Right atrium auricular region (tissue), 2 donors: Measurements from ENCODE around the gene TTLL5. TPM values are rescaled to one million over a fixed set of nuclear protein-coding genes. Genes with fewer than 3 reads are reported as not detected.

ENCODE experiments used
- DNase-seq: peaks from one replicate; pipeline ENCODE4 v3.0.0-alpha.2; 2019; ENCODE audit warnings: low spot score
- H3K27ac ChIP-seq, 2 donors: fragments of 200-600 bp; sonication (generic); 1 replicate in 1 of 2; 2 replicates in 1 of 2; pipeline ENCODE4 v1.5.1; 2016 to 2019
- H3K27me3 ChIP-seq, 2 donors: fragments of 200-600 bp; sonication (generic); one replicate each; pipeline versions ENCODE4 v1.5.1 to v1.6.0; 2017 to 2019
- H3K36me3 ChIP-seq: fragments of 200-600 bp; sonication (generic); one replicate; pipeline ENCODE4 v1.5.1; 2016
- H3K4me1 ChIP-seq, 2 donors: fragments of 200-600 bp; sonication (generic); one replicate each; pipeline versions ENCODE4 v1.5.1 to v1.6.0; 2017 to 2019
- H3K4me3 ChIP-seq, 2 donors: fragments of 200-600 bp; sonication (generic); 1 replicate in 1 of 2; 2 replicates in 1 of 2; pipeline ENCODE4 v1.5.1; 2017 to 2019; ENCODE audit warnings: mild to moderate bottlenecking in 1 of 2, moderate library complexity in 1 of 2
- H3K9me3 ChIP-seq, 2 donors: fragments of 200-600 bp; sonication (generic); one replicate each; pipeline ENCODE4 v1.5.1; 2019
- total RNA-seq, 2 donors: library from RNA; depleted of rRNA; stranded (reverse); fragments of >200 nt; gene quantifications; one replicate each; pipeline ENCODE4 v1.1.0, GENCODE V29; 2016
- TF ChIP-seq, protein P1 (sequence below), 2 donors: fragments of 200-600 bp; sonication (generic); IDR thresholded peaks; one replicate each; pipeline ENCODE4 v1.5.1; 2019; ENCODE audit warnings: antibody characterized with exemption in 2 of 2

TTLL5 gene
- total RNA-seq, 2 donors from 2014 or later: 15.3 to 22.6 TPM

GRCh38 chr14:75630695-75631452, 30.2 kb upstream of the TTLL5 start:
- no peaks in the 10 kb centered on the region for H3K4me1 ChIP-seq
- no peak overlapping the region for H3K27ac ChIP-seq
- H3K9me3 ChIP-seq: no peaks in the 10 kb centered on the region
- no peaks in the 10 kb centered on the region for H3K27me3 ChIP-seq
- TF ChIP-seq, protein P1, sequence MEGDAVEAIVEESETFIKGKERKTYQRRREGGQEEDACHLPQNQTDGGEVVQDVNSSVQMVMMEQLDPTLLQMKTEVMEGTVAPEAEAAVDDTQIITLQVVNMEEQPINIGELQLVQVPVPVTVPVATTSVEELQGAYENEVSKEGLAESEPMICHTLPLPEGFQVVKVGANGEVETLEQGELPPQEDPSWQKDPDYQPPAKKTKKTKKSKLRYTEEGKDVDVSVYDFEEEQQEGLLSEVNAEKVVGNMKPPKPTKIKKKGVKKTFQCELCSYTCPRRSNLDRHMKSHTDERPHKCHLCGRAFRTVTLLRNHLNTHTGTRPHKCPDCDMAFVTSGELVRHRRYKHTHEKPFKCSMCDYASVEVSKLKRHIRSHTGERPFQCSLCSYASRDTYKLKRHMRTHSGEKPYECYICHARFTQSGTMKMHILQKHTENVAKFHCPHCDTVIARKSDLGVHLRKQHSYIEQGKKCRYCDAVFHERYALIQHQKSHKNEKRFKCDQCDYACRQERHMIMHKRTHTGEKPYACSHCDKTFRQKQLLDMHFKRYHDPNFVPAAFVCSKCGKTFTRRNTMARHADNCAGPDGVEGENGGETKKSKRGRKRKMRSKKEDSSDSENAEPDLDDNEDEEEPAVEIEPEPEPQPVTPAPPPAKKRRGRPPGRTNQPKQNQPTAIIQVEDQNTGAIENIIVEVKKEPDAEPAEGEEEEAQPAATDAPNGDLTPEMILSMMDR (IDR thresholded peaks at IDR 0.05): no peak
- no peak for DNase-seq
- no peaks in the 10 kb centered on the region for H3K36me3 ChIP-seq
- H3K4me3 ChIP-seq: no peak overlapping the region

- Histone ChIP-seq H3K27ac (no peak overlapping the region), H3K36me3 (no peaks in the 10 kb centered on the region), H3K27me3 (no peaks in the 10 kb centered on the region), H3K4me3 (no peak overlapping the region), H3K9me3 (no peaks in the 10 kb centered on the region), H3K4me1 (peaks cover 0 to 5% of the 10 kb centered on the region in 2 donors)
- DNase-seq: no peak
- TF ChIP-seq, protein P1 (IDR thresholded peaks at IDR 0.05): no peak
Measured at GRCh38 chr14:75631453-75631831, 29.6 kb upstream of the TTLL5 start.

DNA sequence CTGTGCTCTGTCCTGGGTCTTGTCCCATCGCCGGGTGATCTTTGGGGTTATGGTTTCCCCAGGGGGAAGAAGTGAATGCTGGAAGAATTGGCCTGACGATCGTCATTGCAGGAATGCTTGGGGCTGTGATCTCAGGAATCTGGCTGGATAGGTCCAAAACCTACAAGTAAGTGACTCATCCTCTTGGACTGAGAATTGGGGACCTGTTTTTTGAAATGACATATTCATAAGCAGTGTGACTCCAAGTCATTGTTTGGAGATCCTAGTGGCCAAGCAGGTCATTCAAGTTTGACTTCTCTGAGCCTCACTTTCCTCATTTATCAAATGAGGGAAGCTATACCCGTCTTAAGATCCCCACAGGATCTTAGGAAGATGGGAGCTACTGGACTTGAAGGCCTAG, 26.2 kb upstream of the TTLL5 start:
- Histone ChIP-seq H3K4me1 (peaks cover 0 to 9% of the 10 kb centered on the region in 2 donors), H3K36me3 (no peaks in the 10 kb centered on the region), H3K27me3 (no peaks in the 10 kb centered on the region), H3K27ac (no peak overlapping the region), H3K9me3 (no peaks in the 10 kb centered on the region), H3K4me3 (no peak overlapping the region)
- TF ChIP-seq, protein P1 (IDR thresholded peaks at IDR 0.05): no peak
- DNase-seq: no peak

- Histone ChIP-seq H3K4me1 (peaks cover 0 to 9% of the 10 kb centered on the region in 2 donors), H3K4me3 (no peak overlapping the region), H3K27me3 (no peaks in the 10 kb centered on the region), H3K36me3 (no peaks in the 10 kb centered on the region), H3K27ac (peak overlapping the region in 1 of 2 donors; percentile 2), H3K9me3 (no peaks in the 10 kb centered on the region)
- no peak for DNase-seq
- TF ChIP-seq, protein P1 (IDR thresholded peaks at IDR 0.05): no peak
Measured at GRCh38 chr14:75636100-75636692, 24.9 kb upstream of the TTLL5 start.

GRCh38 chr14:75640876-75641275, 20.2 kb upstream of the TTLL5 start:
- Histone ChIP-seq H3K27ac (no peak overlapping the region), H3K4me3 (no peak overlapping the region), H3K9me3 (no peaks in the 10 kb centered on the region), H3K27me3 (no peaks in the 10 kb centered on the region), H3K36me3 (no peaks in the 10 kb centered on the region), H3K4me1 (peaks cover 0 to 9% of the 10 kb centered on the region in 2 donors)
- DNase-seq: no peak
- TF ChIP-seq, protein P1 (IDR thresholded peaks at IDR 0.05): no peak
